ENCODE measurements around the gene NTNG1.

- TF ChIP-seq POLR2AphosphoS5 (IDR thresholded peaks at IDR 0.05; ENCODE audit: low read depth, low read length): no peak
- TF ChIP-seq TAF1 (IDR thresholded peaks at IDR 0.05; ENCODE audit: borderline replicate concordance, insufficient read depth, low read length): no peak
- no peak for TF ChIP-seq FOXP2 (optimal IDR thresholded peaks at IDR 0.05; ENCODE audit: borderline replicate concordance, extremely low read depth, extremely low read length, insufficient read depth)
- TF ChIP-seq REST (IDR thresholded peaks at IDR 0.05; ENCODE audit: insufficient read depth in 1 of 2, low read depth in 2 of 2, low read length in 2 of 2): no peak
Measured at GRCh38 chr1:107225706-107226105, 84.9 kb downstream of the NTNG1 start.
